Right ventricle myocardium superior (tissue), 1 donor: ENCODE measurements around the gene POTEM. TPM values are rescaled to one million over a fixed set of nuclear protein-coding genes. Genes with fewer than 3 reads are reported as not detected.
A peak's percentile ranks its signal among the peaks of the same experiment; 100 is the strongest.
"Not testable (repeated sequence)": the region's sequence is repeated elsewhere in the genome, so short reads cannot be mapped to it uniquely, and the experiment has no call there.

ENCODE experiments used
- ATAC-seq: fragments of 200-7000 bp; cut with Tn5 transposase; one replicate; pipeline ENCODE4 v1.9.1; 2020; ENCODE audit warnings: mild to moderate bottlenecking; ENCODE audit not compliant: poor library complexity
- DNase-seq: peaks from one replicate; pipeline ENCODE4 v3.0.0-alpha.2; 2020
- intact Hi-C: fragments of 100-400 bp; cut with DNase I; formaldehyde crosslinking; loops from one replicate; pipeline ENCODE4 v1.11.2; 2022
- long read RNA-seq: library from polyadenylated mRNA; unstranded; transcript quantifications from one replicate; pipeline ENCODE4 v2.0.0, GENCODE V29; 2021
- total RNA-seq: library from RNA; stranded (reverse); fragmentation: NEBNext Ultra II Directional; extraction: Animal tissue kit (Norgen Biotek cat#: 25700); gene quantifications from one replicate; pipeline ENCODE4 v1.2.1, GENCODE V29; 2021
- donor health status: DM: no; HTN: yes; CAD: no; lungs with severe emphysema.

The POTEM gene
- not detected for total RNA-seq
- long read RNA-seq: 0 reads

GRCh38 chr14:18967134-18967533 is at the start of gene POTEM:
Gene POTEM, plus strand, starts transcription at chr14:18967434. Its CDS starts 52 bp downstream, at chr14:18967486.
- ATAC-seq, intact Hi-C loops, DNase-seq: not testable (repeated sequence)

GRCh38 chr14:18918345-18918744 is 48.9 kb upstream of the POTEM start:
- ATAC-seq, DNase-seq, intact Hi-C loops: not testable (repeated sequence)

- ATAC-seq: peak; percentile 13
- DNase-seq, intact Hi-C loops: not testable (repeated sequence)
Measured at GRCh38 chr14:18920052-18920451, 47.2 kb upstream of the POTEM start.

GRCh38 chr14:18921055-18921701 is 46.1 kb upstream of the POTEM start:
- peak; percentile 34 for ATAC-seq
- intact Hi-C loops, DNase-seq: not testable (repeated sequence)

- intact Hi-C loops, ATAC-seq, DNase-seq: not testable (repeated sequence)
Measured at GRCh38 chr14:18936848-18937247, 30.4 kb upstream of the POTEM start.

GRCh38 chr14:18938733-18939132 is 28.5 kb upstream of the POTEM start:
- DNase-seq, intact Hi-C loops, ATAC-seq: not testable (repeated sequence)

GRCh38 chr14:18949939-18950338 is 17.3 kb upstream of the POTEM start:
- DNase-seq, ATAC-seq, intact Hi-C loops: not testable (repeated sequence)

GRCh38 chr14:18953085-18953484 is 14.1 kb upstream of the POTEM start:
- DNase-seq, intact Hi-C loops, ATAC-seq: not testable (repeated sequence)

- DNase-seq, ATAC-seq, intact Hi-C loops: not testable (repeated sequence)
Measured at GRCh38 chr14:18955816-18956215, 11.4 kb upstream of the POTEM start.

- DNase-seq, ATAC-seq, intact Hi-C loops: not testable (repeated sequence)
Measured at GRCh38 chr14:18961576-18961975, 5.7 kb upstream of the POTEM start.

- ATAC-seq, intact Hi-C loops, DNase-seq: not testable (repeated sequence)
Measured at GRCh38 chr14:18962143-18962542, 5.1 kb upstream of the POTEM start.

- intact Hi-C loops, DNase-seq, ATAC-seq: not testable (repeated sequence)
Measured at GRCh38 chr14:18963276-18963675, 4.0 kb upstream of the POTEM start.

- DNase-seq, intact Hi-C loops, ATAC-seq: not testable (repeated sequence)
Measured at GRCh38 chr14:18964878-18965277, 2.4 kb upstream of the POTEM start.

- peak; percentile 21 for DNase-seq
- intact Hi-C loops, ATAC-seq: not testable (repeated sequence)
Measured at GRCh38 chr14:19002566-19002965, 35.3 kb downstream of the POTEM start.

- intact Hi-C loops, ATAC-seq, DNase-seq: not testable (repeated sequence)
Measured at GRCh38 chr14:19006490-19006889, 39.3 kb downstream of the POTEM start.

GRCh38 chr14:19007678-19008077 is 40.4 kb downstream of the POTEM start:
- not testable (repeated sequence) for DNase-seq

GRCh38 chr14:19011029-19011428 is 43.8 kb downstream of the POTEM start:
- ATAC-seq, DNase-seq, intact Hi-C loops: not testable (repeated sequence)

More at GRCh38 chr14:19007678-19008077, 40.4 kb downstream of the POTEM start:
- intact Hi-C loops, ATAC-seq: not testable (repeated sequence)

GRCh38 chr14:19011703-19012102 is 44.5 kb downstream of the POTEM start:
- DNase-seq, ATAC-seq, intact Hi-C loops: not testable (repeated sequence)

GRCh38 chr14:19015185-19015584 is 48.0 kb downstream of the POTEM start:
- intact Hi-C loops, ATAC-seq, DNase-seq: not testable (repeated sequence)

GRCh38 chr14:19025080-19025589 is 57.9 kb downstream of the POTEM start:
- ATAC-seq, intact Hi-C loops: not testable (repeated sequence)
- peak; percentile 7 for DNase-seq
